Lung (tissue), 12 donors: Measurements from ENCODE around the gene FAM227B. TPM values are rescaled to one million over a fixed set of nuclear protein-coding genes. Genes with fewer than 3 reads are reported as not detected.
"Not testable (repeated sequence)": the region's sequence is repeated elsewhere in the genome, so short reads cannot be mapped to it uniquely, and the experiment has no call there.

ENCODE experiments used
- ATAC-seq: fragments of 200-7000 bp; cut with Tn5 transposase; one replicate; pipeline ENCODE4 v1.9.1; 2020; ENCODE audit warnings: moderate number of reproducible peaks; ENCODE audit not compliant: insufficient read depth, low FRiP score
- DNase-seq, 3 donors: peaks; one replicate each; pipeline ENCODE4 v3.0.0-alpha.2; 2013 to 2017
- H3K27ac ChIP-seq, 2 donors: one replicate each; pipeline ENCODE4 v1.5.1; 2013; ENCODE audit warnings: mild to moderate bottlenecking in 2 of 2, moderate library complexity in 2 of 2, control low read depth in 1 of 2, inconsistent platforms in 1 of 2, low read depth in 1 of 2, low read length in 1 of 2
- H3K27me3 ChIP-seq, 3 donors: one replicate each; pipeline ENCODE4 v1.5.1; 2013; ENCODE audit warnings: low read length in 2 of 3; ENCODE audit not compliant: control insufficient read depth in 3 of 3, insufficient read depth in 3 of 3
- H3K36me3 ChIP-seq, 4 donors: one replicate each; pipeline ENCODE4 v1.5.1; 2013; ENCODE audit warnings: low read length in 4 of 4, mild to moderate bottlenecking in 1 of 4, moderate library complexity in 1 of 4; ENCODE audit not compliant: control insufficient read depth in 4 of 4, insufficient read depth in 4 of 4
- H3K4me1 ChIP-seq, 5 donors: one replicate each; pipeline ENCODE4 v1.5.1; 2013; ENCODE audit warnings: low read length in 5 of 5, mild to moderate bottlenecking in 2 of 5, moderate library complexity in 1 of 5; ENCODE audit not compliant: control insufficient read depth in 5 of 5, insufficient read depth in 5 of 5
- H3K4me3 ChIP-seq: one replicate; pipeline ENCODE4 v1.5.1; 2013; ENCODE audit warnings: mild to moderate bottlenecking, control low read depth, moderate library complexity
- H3K9ac ChIP-seq, 2 donors: one replicate each; pipeline ENCODE4 v1.5.1; 2013; ENCODE audit warnings: low read length in 2 of 2, control low read depth in 1 of 2; ENCODE audit not compliant: insufficient read depth in 1 of 2
- H3K9me3 ChIP-seq, 4 donors: one replicate each; pipeline ENCODE4 v1.5.1; 2013; ENCODE audit warnings: low read length in 3 of 4, mild to moderate bottlenecking in 1 of 4, moderate library complexity in 1 of 4; ENCODE audit not compliant: control insufficient read depth in 4 of 4, insufficient read depth in 3 of 4
- WGBS, 2 donors: extraction: QIAGEN DNeasy Blood & Tissue Kit; methylation state at CpG; one replicate each; pipeline ENCODE4 v1.1.7; 2013; 5-methylcytosine and 5-hydroxymethylcytosine counted together
- polyA plus RNA-seq, 2 donors: library from polyadenylated mRNA; stranded (reverse); fragments of 200-250 nt; gene quantifications; one replicate each; pipeline ENCODE4 v1.2.1, GENCODE V29; 2013
- total RNA-seq, 2 donors: library from RNA; depleted of rRNA in 1 of 2; stranded (reverse); fragments of >200 nt in 1 of 2; gene quantifications; one replicate each; pipeline ENCODE4 v1.2.1, GENCODE V29; 2014 to 2021
- TF ChIP-seq, protein P1 (sequence below): IDR thresholded peaks from 2 replicates; pipeline ENCODE4 v1.5.1; 2012; ENCODE audit warnings: mild to moderate bottlenecking; ENCODE audit errors: control extremely low read depth, extremely low read depth
- donor health status: control.
- donor health status: control.
- donor health status: Bipolar disorder and iron deficiency.
- donor health status: healthy.
- donor health status: DM: yes; HTN: yes; CAD: no.

FAM227B gene
- total and polyA plus RNA-seq, 4 donors = 2.2 to 14.5 (median 4.7) TPM

DNA sequence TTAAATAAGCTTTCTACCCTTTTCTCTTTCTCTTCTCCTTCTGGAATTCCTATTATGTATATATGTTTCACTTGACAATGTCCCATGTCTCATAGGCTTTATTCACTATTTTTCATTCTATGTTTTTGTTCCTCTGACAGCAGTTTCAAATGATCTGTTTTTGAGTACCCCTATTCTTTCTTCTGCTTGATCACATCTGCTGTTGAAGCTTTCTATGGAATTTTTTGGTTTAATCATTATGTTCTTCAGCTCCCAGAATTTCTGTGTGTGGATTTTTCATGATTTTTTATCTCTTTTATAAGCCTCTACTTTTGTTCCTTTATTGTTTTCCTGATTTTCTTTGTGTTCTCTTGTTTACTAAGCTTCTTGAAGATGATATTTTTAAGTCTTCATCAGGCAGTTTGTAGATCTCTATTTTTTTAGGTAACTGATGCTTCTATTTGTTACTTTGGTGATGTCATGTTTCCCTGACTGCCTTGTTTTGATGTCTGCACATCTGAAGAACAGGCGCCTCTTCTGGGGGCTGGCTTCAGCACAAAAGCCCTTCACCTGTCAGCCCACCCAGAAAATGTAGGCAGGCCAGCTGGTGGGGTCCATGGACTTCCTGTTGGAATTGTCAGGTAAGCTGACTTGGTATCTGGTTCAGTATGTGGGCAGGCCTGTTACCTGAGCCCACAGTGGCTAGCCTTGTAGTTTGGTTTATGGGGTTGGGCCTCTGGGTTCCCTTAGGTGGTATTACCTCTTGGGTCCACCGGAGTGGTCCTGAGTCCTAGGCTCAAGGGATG lies 15.8 kb downstream of the FAM227B start:
- Histone ChIP-seq H3K4me3 (no peak overlapping the region), H3K4me1 (no peaks in the 10 kb centered on the region), H3K27me3 (no peaks in the 10 kb centered on the region), H3K9me3 (peaks cover 0 to 12% (median 3%) of the 10 kb centered on the region in 4 donors), H3K9ac (no peak overlapping the region), H3K36me3 (peaks cover 2 to 11% (median 4%) of the 10 kb centered on the region in 4 donors), H3K27ac (no peak overlapping the region)
- 96 to 100% methylated on average over 2 of the region's 2 CpGs for WGBS, 2 donors
- TF ChIP-seq, protein P1, sequence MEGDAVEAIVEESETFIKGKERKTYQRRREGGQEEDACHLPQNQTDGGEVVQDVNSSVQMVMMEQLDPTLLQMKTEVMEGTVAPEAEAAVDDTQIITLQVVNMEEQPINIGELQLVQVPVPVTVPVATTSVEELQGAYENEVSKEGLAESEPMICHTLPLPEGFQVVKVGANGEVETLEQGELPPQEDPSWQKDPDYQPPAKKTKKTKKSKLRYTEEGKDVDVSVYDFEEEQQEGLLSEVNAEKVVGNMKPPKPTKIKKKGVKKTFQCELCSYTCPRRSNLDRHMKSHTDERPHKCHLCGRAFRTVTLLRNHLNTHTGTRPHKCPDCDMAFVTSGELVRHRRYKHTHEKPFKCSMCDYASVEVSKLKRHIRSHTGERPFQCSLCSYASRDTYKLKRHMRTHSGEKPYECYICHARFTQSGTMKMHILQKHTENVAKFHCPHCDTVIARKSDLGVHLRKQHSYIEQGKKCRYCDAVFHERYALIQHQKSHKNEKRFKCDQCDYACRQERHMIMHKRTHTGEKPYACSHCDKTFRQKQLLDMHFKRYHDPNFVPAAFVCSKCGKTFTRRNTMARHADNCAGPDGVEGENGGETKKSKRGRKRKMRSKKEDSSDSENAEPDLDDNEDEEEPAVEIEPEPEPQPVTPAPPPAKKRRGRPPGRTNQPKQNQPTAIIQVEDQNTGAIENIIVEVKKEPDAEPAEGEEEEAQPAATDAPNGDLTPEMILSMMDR = no peak
- ATAC-seq (no peak), DNase-seq (no peak)

- not testable (repeated sequence) for H3K4me1 ChIP-seq, H3K27ac ChIP-seq, H3K36me3 ChIP-seq, H3K27me3 ChIP-seq, DNase-seq, H3K9ac ChIP-seq, H3K9me3 ChIP-seq, H3K4me3 ChIP-seq, ATAC-seq
- whole genome bisulfite sequencing, 2 donors = 93 to 94% methylated on average over 12 of the region's 12 CpGs
Observed at GRCh38 chr15:49592829-49593316, 27.7 kb downstream of the FAM227B start.

DNA sequence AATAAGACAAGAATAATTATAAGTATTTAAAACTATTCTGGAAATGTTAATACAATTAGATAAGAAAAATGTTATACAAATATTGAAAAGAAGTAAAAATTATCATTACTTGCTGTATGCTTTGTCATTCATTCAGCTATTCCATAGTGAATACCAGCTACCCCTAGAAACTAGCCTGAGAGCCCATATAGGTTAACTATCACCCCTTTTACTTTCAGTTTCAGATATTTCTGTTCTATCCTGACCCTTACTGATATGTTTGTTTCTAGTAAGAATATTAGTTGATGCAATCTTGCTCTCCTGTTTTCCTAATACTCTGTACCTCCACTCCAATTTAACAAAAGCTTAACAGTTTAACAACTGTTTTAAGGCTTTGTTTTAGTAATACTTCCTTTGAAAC lies 31.6 kb downstream of the FAM227B start:
- Histone ChIP-seq H3K27me3 (no peaks in the 10 kb centered on the region), H3K4me1 (no peaks in the 10 kb centered on the region), H3K36me3 (peaks cover 0 to 6% (median 0%) of the 10 kb centered on the region in 4 donors), H3K4me3 (no peak overlapping the region), H3K9ac (no peak overlapping the region), H3K9me3 (peaks cover 0 to 2% (median 0%) of the 10 kb centered on the region in 4 donors), H3K27ac (no peak overlapping the region)
- DNase-seq = no peak
- ATAC-seq = no peak
- TF ChIP-seq, protein P1 = no peak

DNA sequence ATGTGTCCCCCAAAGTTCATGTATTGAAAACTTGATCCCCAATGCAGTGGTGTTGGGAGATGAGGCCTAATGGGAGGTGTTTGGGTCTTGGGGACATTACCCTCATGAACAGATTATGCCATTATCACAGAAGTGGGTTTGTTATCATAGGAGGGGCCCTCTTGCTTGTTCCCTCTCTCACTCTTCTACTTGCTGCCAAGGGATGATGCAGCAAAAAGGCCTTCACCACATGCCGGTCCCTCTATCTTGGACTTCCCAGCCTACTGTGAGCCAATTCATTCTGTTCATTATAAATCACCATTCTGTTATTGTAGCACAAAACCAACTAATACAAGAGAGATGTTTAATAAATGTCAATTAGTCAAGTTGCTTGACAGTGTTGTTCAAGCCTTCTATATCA lies 47.2 kb downstream of the FAM227B start:
- H3K27me3 ChIP-seq = no peaks in the 10 kb centered on the region
- no peak overlapping the region for H3K27ac ChIP-seq
- TF ChIP-seq, protein P1 = no peak
- ATAC-seq = no peak
- no peak overlapping the region for H3K4me3 ChIP-seq
- no peak overlapping the region for H3K9ac ChIP-seq
- no peak for DNase-seq
- no peaks in the 10 kb centered on the region for H3K4me1 ChIP-seq
- H3K9me3 ChIP-seq = no peaks in the 10 kb centered on the region
- WGBS, 2 donors = 91 to 96% methylated on average over 1 of the region's 1 CpG
- H3K36me3 ChIP-seq = peaks cover 0 to 4% (median 1%) of the 10 kb centered on the region in 4 donors
